HCT116 (cell line): ENCODE measurements around the gene TMEM42. TPM values are rescaled to one million over a fixed set of nuclear protein-coding genes. Genes with fewer than 3 reads are reported as not detected.

ENCODE experiments used
- ATAC-seq: fragments of 200-7000 bp; cut with Tn5 transposase; 2 replicates; pipeline ENCODE4 v1.9.1; 2020; ENCODE audit warnings: mild to moderate bottlenecking, moderate library complexity
- BruUV-seq: library from RNA; stranded (reverse); fragments of 400-500 nt; replicated peaks from 2 replicates; lab custom pipeline; 2021; lab: Mats Ljungman, UMichigan
- CTCF ChIA-PET: fragments of 300-600 bp; sonication (Branson Sonifier 250); formaldehyde crosslinking; loops from one replicate; lab custom pipeline; 2021; ENCODE audit warnings: antibody characterized with exemption; lab: Charles Lee
- POLR2A ChIA-PET: fragments of 300-600, 350-600 bp; sonication (Branson Sonifier 250); formaldehyde crosslinking; loops from one replicate; lab custom pipeline; 2021; ENCODE audit warnings: antibody characterized with exemption; lab: Charles Lee
- RAD21 ChIA-PET, 2 experiments: fragments of 300-600 bp; sonication (Branson Sonifier 250); formaldehyde crosslinking; loops; one replicate each; lab custom pipeline; 2023; ENCODE audit warnings: low total read pairs in 2 of 2; ENCODE audit not compliant: uncharacterized antibody in 2 of 2, unreplicated experiment in 2 of 2, low non-redundant PET in 1 of 2; lab: Charles Lee
- DNase-seq: peaks from one replicate; pipeline ENCODE4 v3.0.0-alpha.2; 2010; ENCODE audit warnings: low read depth, low spot score
- H2AFZ ChIP-seq: fragments of 200-600 bp; shearing (Covaris generic), sonication (generic); 2 replicates; pipeline ENCODE4 v1.6.1; 2017; ENCODE audit warnings: low read depth, mixed run types, mixed read lengths, antibody characterized with exemption, low read length; ENCODE audit not compliant: poor library complexity, severe bottlenecking
- H3K27ac ChIP-seq: 2 replicates; pipeline ENCODE4 v1.5.1; 2012; ENCODE audit warnings: low read depth, low read length
- H3K27me3 ChIP-seq: fragments of 200-600 bp; sonication (generic); 2 replicates; pipeline ENCODE4 v1.6.1; 2016; ENCODE audit warnings: mixed run types, low read length, mixed read lengths; ENCODE audit not compliant: insufficient read depth
- H3K36me3 ChIP-seq, 2 experiments: fragments of 200-500 bp in 1 of 2; fragments of 200-600 bp in 1 of 2; sonication (Bioruptor generic) in 1 of 2; sonication (generic) in 1 of 2; 2 replicates each; pipeline versions ENCODE4 v1.5.1 to v1.6.1; 2014 to 2016; ENCODE audit warnings: low read length in 2 of 2, inconsistent platforms in 1 of 2, mixed read lengths in 1 of 2, mixed run types in 1 of 2; ENCODE audit not compliant: insufficient read depth in 2 of 2, control insufficient read depth in 1 of 2
- H3K4me1 ChIP-seq, 2 experiments: fragments of 200-600 bp in 1 of 2; sonication (generic) in 1 of 2; 2 replicates each; pipeline versions ENCODE4 v1.5.1 to v1.6.1; 2012 to 2017; ENCODE audit warnings: low read length in 2 of 2, inconsistent platforms in 1 of 2, mild to moderate bottlenecking in 1 of 2, mixed read lengths in 1 of 2, mixed run types in 1 of 2, moderate library complexity in 1 of 2; ENCODE audit not compliant: insufficient read depth in 2 of 2, control insufficient read depth in 1 of 2
- H3K4me2 ChIP-seq: fragments of 200-600 bp; sonication (generic); 2 replicates; pipeline ENCODE4 v1.6.1; 2017; ENCODE audit warnings: mixed run types, low read length, mixed read lengths
- H3K4me3 ChIP-seq, 2 experiments: fragments of 200-600 bp in 1 of 2; sonication (generic) in 1 of 2; replicated peaks in 1 of 2; 2 replicates each; pipeline ENCODE4 v1.5.1; 2011 to 2016; ENCODE audit warnings: low read length in 2 of 2, control low read depth in 1 of 2, low read depth in 1 of 2, mild to moderate bottlenecking in 1 of 2, mixed read lengths in 1 of 2, mixed run types in 1 of 2
- H3K79me2 ChIP-seq: fragments of 200-600 bp; sonication (generic); 2 replicates; pipeline ENCODE4 v1.6.1; 2017; ENCODE audit warnings: mild to moderate bottlenecking, mixed run types, low read length, moderate library complexity, mixed read lengths; ENCODE audit not compliant: insufficient read depth
- H3K9ac ChIP-seq: fragments of 200-600 bp; sonication (generic); 2 replicates; pipeline ENCODE4 v1.6.1; 2016; ENCODE audit warnings: low read length, mixed read lengths
- H3K9me2 ChIP-seq: fragments of 200-600 bp; sonication (generic), shearing (Covaris generic); 2 replicates; pipeline ENCODE4 v1.6.1; 2017; ENCODE audit warnings: mixed run types, mild to moderate bottlenecking, moderate library complexity; ENCODE audit not compliant: insufficient read depth
- H3K9me3 ChIP-seq, 2 experiments: fragments of 200-500 bp in 1 of 2; fragments of 200-600 bp in 1 of 2; sonication (Bioruptor generic) in 1 of 2; sonication (generic) in 1 of 2; 2 replicates each; pipeline ENCODE4 v1.6.1; 2014 to 2017; ENCODE audit warnings: low read length in 2 of 2, mixed read lengths in 2 of 2, inconsistent platforms in 1 of 2, low read depth in 1 of 2, mild to moderate bottlenecking in 1 of 2, mixed run types in 1 of 2, moderate library complexity in 1 of 2; ENCODE audit not compliant: control insufficient read depth in 1 of 2, insufficient read depth in 1 of 2
- H4K20me1 ChIP-seq: fragments of 200-600 bp; sonication (generic), shearing (Covaris generic); 2 replicates; pipeline ENCODE4 v1.6.1; 2017; ENCODE audit warnings: mixed run types, mild to moderate bottlenecking, moderate library complexity; ENCODE audit not compliant: insufficient read depth
- ATF3 ChIP-seq: IDR thresholded peaks from 2 replicates; pipeline ENCODE4 v1.6.1; 2012
- CTCF ChIP-seq, 3 experiments: fragments of 200-600 bp in 1 of 3; sonication (generic) in 1 of 3; IDR thresholded peaks in 2 of 3; conservative IDR thresholded peaks in 1 of 3; 2 replicates each; pipeline ENCODE4 v1.5.1; 2012 to 2017; ENCODE audit warnings: low read depth in 2 of 3, low read length in 2 of 3, antibody characterized with exemption in 1 of 3, borderline replicate concordance in 1 of 3, control low read depth in 1 of 3, mild to moderate bottlenecking in 1 of 3, mixed read lengths in 1 of 3, mixed run types in 1 of 3, moderate library complexity in 1 of 3; ENCODE audit not compliant: insufficient read depth in 1 of 3
- ELF1 ChIP-seq: IDR thresholded peaks from 2 replicates; pipeline ENCODE4 v1.6.1; 2012; ENCODE audit warnings: low read depth, borderline replicate concordance
- EZH2 ChIP-seq: fragments of 200-600 bp; sonication (generic); IDR thresholded peaks from 2 replicates; pipeline ENCODE4 v1.6.1; 2017; ENCODE audit warnings: antibody characterized with exemption, mixed run types
- EZH2phosphoT487 ChIP-seq: fragments of 200-600 bp; IDR thresholded peaks from 2 replicates; pipeline ENCODE4 v1.6.1; 2018; ENCODE audit warnings: antibody characterized with exemption, borderline replicate concordance
- FOSL1 ChIP-seq: IDR thresholded peaks from 2 replicates; pipeline ENCODE4 v1.6.1; 2012; ENCODE audit warnings: low read depth
- JUND ChIP-seq: IDR thresholded peaks from 2 replicates; pipeline ENCODE4 v1.6.1; 2012
- MAX ChIP-seq: IDR thresholded peaks from 2 replicates; pipeline ENCODE4 v1.6.1; 2012
- POLR2A ChIP-seq: IDR thresholded peaks from 2 replicates; pipeline ENCODE4 v1.7.0; 2011; ENCODE audit warnings: borderline replicate concordance; ENCODE audit not compliant: insufficient read depth, insufficient read length; ENCODE audit errors: extremely low read depth
- SP1 ChIP-seq: IDR thresholded peaks from 2 replicates; pipeline ENCODE4 v1.6.1; 2012; ENCODE audit warnings: low read depth
- SRF ChIP-seq: IDR thresholded peaks from 2 replicates; pipeline ENCODE4 v1.6.1; 2012; ENCODE audit warnings: low read depth
- YY1 ChIP-seq: IDR thresholded peaks from 2 replicates; pipeline ENCODE4 v1.6.1; 2011; ENCODE audit warnings: low read length, low read depth, moderate library complexity, mild to moderate bottlenecking; ENCODE audit not compliant: insufficient replicate concordance; ENCODE audit errors: extremely low read depth
- ZBTB33 ChIP-seq: IDR thresholded peaks from 2 replicates; pipeline ENCODE4 v1.6.1; 2011; ENCODE audit warnings: mild to moderate bottlenecking, low read length, moderate library complexity; ENCODE audit not compliant: insufficient replicate concordance; ENCODE audit errors: extremely low read depth
- ZNF274 ChIP-seq: fragments of 200-500 bp; sonication (Bioruptor generic); IDR thresholded peaks from 2 replicates; pipeline ENCODE4 v1.6.1; 2014; ENCODE audit warnings: mild to moderate bottlenecking, low read depth, low read length, inconsistent platforms
- intact Hi-C: fragments of 100-400 bp; cut with micrococcal nuclease; formaldehyde crosslinking; loops from 2 replicates; pipeline ENCODE4 v1.10.0; 2022
- total RNA-seq: library from RNA; stranded (reverse); gene quantifications from one replicate; pipeline ENCODE4 v1.2.1, GENCODE V29; 2021; ENCODE audit not compliant: unreplicated experiment

The TMEM42 gene
- total RNA-seq, 1 experiment from 2014 or later, result 13.9 TPM

- no peak overlapping the region for H3K4me2 ChIP-seq
- no peaks in the 10 kb centered on the region for H3K9me3 ChIP-seq
- DNase-seq, result no peak
- H3K9ac ChIP-seq, result no peak overlapping the region
- ATAC-seq, result no peak
- no peaks in the 10 kb centered on the region; a peak in 1 of 4 replicates for H3K4me1 ChIP-seq
- TF ChIP-seq JUND (no peak), FOSL1 (no peak), SP1 (no peak), ATF3 (no peak), EZH2 (no peak), SRF (no peak), ELF1 (no peak), MAX (no peak), CTCF (IDR thresholded peaks at IDR 0.05 in 2 of 3, conservative IDR thresholded peaks at IDR 0.05 in 1 of 3; ENCODE audit: borderline replicate concordance in 1 of 3, insufficient read depth in 1 of 3, low read depth in 2 of 3, low read length in 2 of 3) (no peak), YY1 (no peak), ZBTB33 (no peak), EZH2phosphoT487 (no peak), POLR2A (no peak), ZNF274 (no peak)
- TF ChIP-seq, all 23 proteins: peak for 0
- Histone ChIP-seq H3K4me3 (no peak overlapping the region), H3K27ac (no peak overlapping the region), H3K36me3 (no peaks in the 10 kb centered on the region), H3K9me2 (no peaks in the 10 kb centered on the region), H4K20me1 (no peaks in the 10 kb centered on the region), H3K27me3 (no peaks in the 10 kb centered on the region), H3K79me2 (no peaks in the 10 kb centered on the region), H2AFZ (no peak overlapping the region)
- RAD21 ChIA-PET, result no interaction called here
- POLR2A ChIA-PET, result no interaction called here
- intact Hi-C loops, result no loop called here
- CTCF ChIA-PET, result no interaction called here
- BruUV-seq, result no TSS peak
These were observed 47.4 kb downstream of the TMEM42 start for GRCh38 chr3:44909063-44909462.
